Erythroblast (primary cell): ENCODE measurements around the gene EEF1AKMT3.

Source experiments
- GATA1 ChIP-seq: IDR thresholded peaks from 2 replicates; pipeline ENCODE4 v1.6.1; 2011; ENCODE audit warnings: low read depth, mild to moderate bottlenecking, control low read depth, low read length, moderate library complexity
- POLR2A ChIP-seq: IDR thresholded peaks from 2 replicates; pipeline ENCODE4 v1.6.1; 2011; ENCODE audit warnings: mild to moderate bottlenecking, low read length

- no peak for TF ChIP-seq GATA1
- no peak for TF ChIP-seq POLR2A
These were observed 7.8 kb upstream of the EEF1AKMT3 start for GRCh38 chr12:57764662-57765002.
